ENCODE data around the gene GPR32. TPM values are rescaled to one million over a fixed set of nuclear protein-coding genes. Genes with fewer than 3 reads are reported as not detected.

The GPR32 gene
- total and polyA plus RNA-seq, 10 donors: not detected

- no peak for TF ChIP-seq CTCF (IDR thresholded peaks at IDR 0.05 in 8 of 11, conservative IDR thresholded peaks at IDR 0.05 in 3 of 11)
- TF ChIP-seq POLR2A (IDR thresholded peaks at IDR 0.05): no peak
- TF ChIP-seq POLR2AphosphoS5 (IDR thresholded peaks at IDR 0.05): no peak
- Histone ChIP-seq H3K9me3 (peaks cover 0 to 4% (median 0%) of the 10 kb centered on the region in 8 donors), H3K27ac (peak overlapping the region in 3 of 8 donors; percentile 48 to 82 (median 56)), H3K27me3 (replicated peaks in 1 of 7) (peaks cover 0 to 98% (median 41%) of the 10 kb centered on the region in 7 donors), H3K4me3 (peak overlapping the region in 4 of 8 donors; percentile 11 to 50 (median 30)), H3K4me1 (peaks cover 0 to 39% (median 23%) of the 10 kb centered on the region in 6 donors), H3K36me3 (no peaks in the 10 kb centered on the region)
- no peak for DNase-seq
- intact Hi-C loops (cut with DNase I; ENCODE audit: low total_unique reads): no loop called here
- 30 to 44% (median 36%) methylated on average over 7 to 8 of the region's 8 CpGs for WGBS, 5 donors
Measured at GRCh38 chr19:50819636-50820035, 49.4 kb downstream of the GPR32 start.

GRCh38 chr19:50820086-50820485 is 49.8 kb downstream of the GPR32 start:
- no peak for TF ChIP-seq CTCF (IDR thresholded peaks at IDR 0.05 in 8 of 11, conservative IDR thresholded peaks at IDR 0.05 in 3 of 11)
- TF ChIP-seq POLR2A (IDR thresholded peaks at IDR 0.05): no peak
- TF ChIP-seq POLR2AphosphoS5 (IDR thresholded peaks at IDR 0.05): no peak
- peak overlapping the region in 4 of 8 donors; percentile 21 to 82 (median 52) for H3K27ac ChIP-seq
- intact Hi-C loops (cut with DNase I; ENCODE audit: low total_unique reads): no loop called here
- H3K4me3 ChIP-seq: peak overlapping the region in 3 of 8 donors; percentile 11 to 50 (median 44)
- H3K27me3 ChIP-seq (replicated peaks in 1 of 7): peaks cover 0 to 95% (median 41%) of the 10 kb centered on the region in 7 donors
- DNase-seq: no peak
- WGBS, 5 donors: 4 to 13% (median 9%) methylated on average over 11 to 15 of the region's 15 CpGs
- peaks cover 0 to 39% (median 23%) of the 10 kb centered on the region in 6 donors for H3K4me1 ChIP-seq
- no peaks in the 10 kb centered on the region for H3K36me3 ChIP-seq
- H3K9me3 ChIP-seq: peaks cover 0 to 4% (median 0%) of the 10 kb centered on the region in 8 donors

- Histone ChIP-seq H3K9me3 (no peaks in the 10 kb centered on the region), H3K36me3 (no peaks in the 10 kb centered on the region), H3K4me1 (peaks cover 0 to 39% (median 23%) of the 10 kb centered on the region in 6 donors), H3K27me3 (replicated peaks in 1 of 7) (peaks cover 0 to 89% (median 41%) of the 10 kb centered on the region in 7 donors), H3K4me3 (peak overlapping the region in 2 of 8 donors; percentile 44 to 50), H3K27ac (peak overlapping the region in 4 of 8 donors; percentile 21 to 82 (median 52))
- intact Hi-C loops (cut with DNase I; ENCODE audit: low total_unique reads): no loop called here
- no peak for TF ChIP-seq POLR2AphosphoS5 (IDR thresholded peaks at IDR 0.05)
- TF ChIP-seq POLR2A (IDR thresholded peaks at IDR 0.05): no peak
- TF ChIP-seq CTCF (IDR thresholded peaks at IDR 0.05 in 8 of 11, conservative IDR thresholded peaks at IDR 0.05 in 3 of 11): no peak
- WGBS, 5 donors: 5 to 8% (median 7%) methylated on average over 15 to 21 of the region's 21 CpGs
- DNase-seq: peak; percentile 79
Measured at GRCh38 chr19:50820549-50821247, 50.4 kb downstream of the GPR32 start.

GRCh38 chr19:50821248-50821612 is 51.0 kb downstream of the GPR32 start:
- Histone ChIP-seq H3K4me1 (peaks cover 0 to 39% (median 23%) of the 10 kb centered on the region in 6 donors), H3K4me3 (peak overlapping the region in 1 of 8 donors; percentile 44), H3K27ac (peak overlapping the region in 3 of 8 donors; percentile 11 to 82 (median 21)), H3K36me3 (no peaks in the 10 kb centered on the region), H3K9me3 (no peaks in the 10 kb centered on the region), H3K27me3 (replicated peaks in 1 of 7) (peaks cover 0 to 84% (median 41%) of the 10 kb centered on the region in 7 donors)
- 60 to 76% (median 64%) methylated on average over 4 of the region's 4 CpGs for WGBS, 5 donors
- no peak for TF ChIP-seq CTCF (IDR thresholded peaks at IDR 0.05 in 8 of 11, conservative IDR thresholded peaks at IDR 0.05 in 3 of 11)
- TF ChIP-seq POLR2AphosphoS5 (IDR thresholded peaks at IDR 0.05): no peak
- no peak for TF ChIP-seq POLR2A (IDR thresholded peaks at IDR 0.05)
- DNase-seq: no peak
- intact Hi-C loops (cut with DNase I; ENCODE audit: low total_unique reads): no loop called here

Data from spleen (tissue), 11 donors.